GM04503 (cell line): ENCODE data around the gene TMC4.

Experiments used
- DNase-seq: peaks from one replicate; pipeline ENCODE4 v3.0.0-alpha.2; 2012; ENCODE audit warnings: low read depth

Gene TMC4

GRCh38 chr19:54129617-54129996, 43.4 kb downstream of the TMC4 start:
- no peak for DNase-seq

GRCh38 chr19:54128796-54129616, 44.0 kb downstream of the TMC4 start:
- no peak for DNase-seq

GRCh38 chr19:54128441-54128725, 44.6 kb downstream of the TMC4 start:
- DNase-seq: no peak

GRCh38 chr19:54127688-54128440, 45.1 kb downstream of the TMC4 start:
- DNase-seq: no peak

GRCh38 chr19:54125713-54126112, 47.2 kb downstream of the TMC4 start:
- no peak for DNase-seq

GRCh38 chr19:54124393-54124792, 48.6 kb downstream of the TMC4 start:
- DNase-seq: no peak

GRCh38 chr19:54123682-54124081, 49.3 kb downstream of the TMC4 start:
- no peak for DNase-seq

GRCh38 chr19:54121259-54121658, 51.7 kb downstream of the TMC4 start:
- DNase-seq: no peak

- DNase-seq: peak; percentile 91
Observed at GRCh38 chr19:54115109-54116063, 57.6 kb downstream of the TMC4 start, which contains the start of the genes PRPF31 and TFPT. Gene PRPF31 (plus strand): TSS chr19:54115754. CDS start chr19:54118279, 2,525 bp downstream. Gene TFPT (minus strand): TSS chr19:54115657. CDS start chr19:54115269, 388 bp downstream.

GRCh38 chr19:54114340-54115108, 58.4 kb downstream of the TMC4 start:
- no peak for DNase-seq
